ENCODE measurements around the gene NME3. TPM values are rescaled to one million over a fixed set of nuclear protein-coding genes. Genes with fewer than 3 reads are reported as not detected.

Gene NME3
- total and polyA plus RNA-seq, 4 donors = 10.4 to 38.0 (median 19.4) TPM

- H3K9me3 ChIP-seq (ENCODE audit: control insufficient read depth in 4 of 4, low read length in 3 of 4) = no peaks in the 10 kb centered on the region
- TF ChIP-seq YY1 (IDR thresholded peaks at IDR 0.05) (no peak), TAF1 (conservative IDR thresholded peaks at IDR 0.05) (no peak), GABPA (IDR thresholded peaks at IDR 0.05 in 1 of 2, conservative IDR thresholded peaks at IDR 0.05 in 1 of 2) (no peak), FOXA1 (IDR thresholded peaks at IDR 0.05) (no peak), HNF4G (IDR thresholded peaks at IDR 0.05) (no peak)
- TF ChIP-seq, protein P1, sequence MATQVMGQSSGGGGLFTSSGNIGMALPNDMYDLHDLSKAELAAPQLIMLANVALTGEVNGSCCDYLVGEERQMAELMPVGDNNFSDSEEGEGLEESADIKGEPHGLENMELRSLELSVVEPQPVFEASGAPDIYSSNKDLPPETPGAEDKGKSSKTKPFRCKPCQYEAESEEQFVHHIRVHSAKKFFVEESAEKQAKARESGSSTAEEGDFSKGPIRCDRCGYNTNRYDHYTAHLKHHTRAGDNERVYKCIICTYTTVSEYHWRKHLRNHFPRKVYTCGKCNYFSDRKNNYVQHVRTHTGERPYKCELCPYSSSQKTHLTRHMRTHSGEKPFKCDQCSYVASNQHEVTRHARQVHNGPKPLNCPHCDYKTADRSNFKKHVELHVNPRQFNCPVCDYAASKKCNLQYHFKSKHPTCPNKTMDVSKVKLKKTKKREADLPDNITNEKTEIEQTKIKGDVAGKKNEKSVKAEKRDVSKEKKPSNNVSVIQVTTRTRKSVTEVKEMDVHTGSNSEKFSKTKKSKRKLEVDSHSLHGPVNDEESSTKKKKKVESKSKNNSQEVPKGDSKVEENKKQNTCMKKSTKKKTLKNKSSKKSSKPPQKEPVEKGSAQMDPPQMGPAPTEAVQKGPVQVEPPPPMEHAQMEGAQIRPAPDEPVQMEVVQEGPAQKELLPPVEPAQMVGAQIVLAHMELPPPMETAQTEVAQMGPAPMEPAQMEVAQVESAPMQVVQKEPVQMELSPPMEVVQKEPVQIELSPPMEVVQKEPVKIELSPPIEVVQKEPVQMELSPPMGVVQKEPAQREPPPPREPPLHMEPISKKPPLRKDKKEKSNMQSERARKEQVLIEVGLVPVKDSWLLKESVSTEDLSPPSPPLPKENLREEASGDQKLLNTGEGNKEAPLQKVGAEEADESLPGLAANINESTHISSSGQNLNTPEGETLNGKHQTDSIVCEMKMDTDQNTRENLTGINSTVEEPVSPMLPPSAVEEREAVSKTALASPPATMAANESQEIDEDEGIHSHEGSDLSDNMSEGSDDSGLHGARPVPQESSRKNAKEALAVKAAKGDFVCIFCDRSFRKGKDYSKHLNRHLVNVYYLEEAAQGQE (IDR thresholded peaks at IDR 0.05) = no peak
- H3K27ac ChIP-seq (ENCODE audit: low read depth in 1 of 2, low read length in 2 of 2) = peak overlapping the region; percentile 84 to 87
- H3K4me1 ChIP-seq (ENCODE audit: control insufficient read depth in 4 of 4, insufficient read depth in 4 of 4, low read length in 3 of 4) = peaks cover 14 to 58% (median 37%) of the 10 kb centered on the region in 4 donors
- WGBS = 53% methylated on average over 6 of the region's 6 CpGs
- H3K27me3 ChIP-seq (ENCODE audit: control insufficient read depth in 4 of 4, insufficient read depth in 4 of 4, low read length in 3 of 4) = no peaks in the 10 kb centered on the region
- peaks cover 0 to 18% (median 9%) of the 10 kb centered on the region in 4 donors for H3K36me3 ChIP-seq (ENCODE audit: control insufficient read depth in 4 of 4, insufficient read depth in 3 of 4, low read depth in 1 of 4, low read length in 3 of 4)
- no peak overlapping the region for H3K9ac ChIP-seq (ENCODE audit: low read depth in 1 of 2, low read length in 2 of 2)
- no peak for DNase-seq (ENCODE audit: low spot score)
- no peak overlapping the region for H3K4me3 ChIP-seq (ENCODE audit: low read depth in 1 of 3, low read length in 3 of 3)
Observed at GRCh38 chr16:1780677-1781072, 9.3 kb upstream of the NME3 start.

- Histone ChIP-seq H3K27ac (ENCODE audit: low read depth in 1 of 2, low read length in 2 of 2) (peak overlapping the region; percentile 84 to 87), H3K9ac (ENCODE audit: low read depth in 1 of 2, low read length in 2 of 2) (peak overlapping the region in 1 of 2 donors; percentile 11), H3K4me1 (ENCODE audit: control insufficient read depth in 4 of 4, insufficient read depth in 4 of 4, low read length in 3 of 4) (peaks cover 14 to 55% (median 34%) of the 10 kb centered on the region in 4 donors), H3K36me3 (ENCODE audit: control insufficient read depth in 4 of 4, insufficient read depth in 3 of 4, low read depth in 1 of 4, low read length in 3 of 4) (peaks cover 0 to 18% (median 9%) of the 10 kb centered on the region in 4 donors), H3K4me3 (ENCODE audit: low read depth in 1 of 3, low read length in 3 of 3) (no peak overlapping the region), H3K27me3 (ENCODE audit: control insufficient read depth in 4 of 4, insufficient read depth in 4 of 4, low read length in 3 of 4) (no peaks in the 10 kb centered on the region), H3K9me3 (ENCODE audit: control insufficient read depth in 4 of 4, low read length in 3 of 4) (no peaks in the 10 kb centered on the region)
- TF ChIP-seq HNF4A (conservative IDR thresholded peaks at IDR 0.05) = peak; percentile 73 to 79
- peak; percentile 73 for TF ChIP-seq SP1 (IDR thresholded peaks at IDR 0.05)
- peak in 1 of 2 donors; percentile 37 for TF ChIP-seq RAD21 (IDR thresholded peaks at IDR 0.05)
- TF ChIP-seq EGR1 (IDR thresholded peaks at IDR 0.05; ENCODE audit: low read depth in 2 of 2) = peak in 1 of 2 donors; percentile 26
- TF ChIP-seq YY1 (IDR thresholded peaks at IDR 0.05) = no peak
- TF ChIP-seq RXRA (IDR thresholded peaks at IDR 0.05) = peak; percentile 89 to 93
- TF ChIP-seq GABPA (IDR thresholded peaks at IDR 0.05 in 1 of 2, conservative IDR thresholded peaks at IDR 0.05 in 1 of 2) = peak; percentile 57 to 85
- no peak for TF ChIP-seq NR2F2 (IDR thresholded peaks at IDR 0.05)
- WGBS = 46% methylated on average over 27 of the region's 27 CpGs
- no peak for DNase-seq (ENCODE audit: low spot score)
Observed at GRCh38 chr16:1779741-1780676, 8.7 kb upstream of the NME3 start.

- peaks cover 0 to 18% (median 10%) of the 10 kb centered on the region in 4 donors for H3K36me3 ChIP-seq (ENCODE audit: control insufficient read depth in 4 of 4, insufficient read depth in 3 of 4, low read depth in 1 of 4, low read length in 3 of 4)
- H3K27me3 ChIP-seq (ENCODE audit: control insufficient read depth in 4 of 4, insufficient read depth in 4 of 4, low read length in 3 of 4) = no peaks in the 10 kb centered on the region
- H3K9ac ChIP-seq (ENCODE audit: low read depth in 1 of 2, low read length in 2 of 2) = no peak overlapping the region
- no peak for DNase-seq (ENCODE audit: low spot score)
- H3K27ac ChIP-seq (ENCODE audit: low read depth in 1 of 2, low read length in 2 of 2) = peak overlapping the region; percentile 84 to 87
- H3K4me1 ChIP-seq (ENCODE audit: control insufficient read depth in 4 of 4, insufficient read depth in 4 of 4, low read length in 3 of 4) = peaks cover 17 to 56% (median 40%) of the 10 kb centered on the region in 4 donors
- H3K4me3 ChIP-seq (ENCODE audit: low read depth in 1 of 3, low read length in 3 of 3) = no peak overlapping the region
- WGBS = 85% methylated on average over 8 of the region's 8 CpGs
- no peaks in the 10 kb centered on the region for H3K9me3 ChIP-seq (ENCODE audit: control insufficient read depth in 4 of 4, low read length in 3 of 4)
- TF ChIP-seq, protein P1 (IDR thresholded peaks at IDR 0.05) = no peak
- TF ChIP-seq ATF3 (IDR thresholded peaks at IDR 0.05) = no peak
- TF ChIP-seq RXRA (IDR thresholded peaks at IDR 0.05) = no peak
- no peak for TF ChIP-seq HNF4G (IDR thresholded peaks at IDR 0.05)
- TF ChIP-seq FOXA2 (IDR thresholded peaks at IDR 0.05) = no peak
- no peak for TF ChIP-seq HNF4A (conservative IDR thresholded peaks at IDR 0.05)
- no peak for TF ChIP-seq GABPA (IDR thresholded peaks at IDR 0.05 in 1 of 2, conservative IDR thresholded peaks at IDR 0.05 in 1 of 2)
- no peak for TF ChIP-seq CTCF (IDR thresholded peaks at IDR 0.05; ENCODE audit: low read depth, low read length, missing input control)
- TF ChIP-seq SP1 (IDR thresholded peaks at IDR 0.05) = no peak
- TF ChIP-seq JUND (IDR thresholded peaks at IDR 0.05) = no peak
Observed at GRCh38 chr16:1779234-1779701, 7.9 kb upstream of the NME3 start.
